A549 (cell line): Measurements from ENCODE around the gene GHR. TPM values are rescaled to one million over a fixed set of nuclear protein-coding genes. Genes with fewer than 3 reads are reported as not detected.
A peak's percentile ranks its signal among the peaks of the same experiment; 100 is the strongest.

ENCODE experiments used
- ATAC-seq, 2 experiments: fragments of 200-7000 bp in 1 of 2; fragments of >200 bp in 1 of 2; cut with Nextera tagmentation in 1 of 2; cut with Tn5 transposase in 1 of 2; 3 replicates each; pipeline versions ENCODE4 v1.8.0 to v1.9.1; 2018 to 2020; ENCODE audit warnings: mild to moderate bottlenecking in 1 of 2, moderate library complexity in 1 of 2
- CTCF ChIA-PET: fragments of 300-600 bp; sonication (Branson Sonifier 250); formaldehyde crosslinking; extraction: SDS; loops from one replicate; lab custom pipeline; 2021; ENCODE audit warnings: antibody characterized with exemption, inconsistent platforms; lab: Yijun Ruan, JAX
- POLR2A ChIA-PET: fragments of 350-600 bp; formaldehyde crosslinking; extraction: SDS; loops from one replicate; lab custom pipeline; 2021; ENCODE audit warnings: antibody characterized with exemption, inconsistent platforms; lab: Yijun Ruan, JAX
- DNase-seq, 2 experiments: peaks; one replicate each; pipeline versions ENCODE4 v3.0.0 to v3.0.0-alpha.2; 2011 to 2016; ENCODE audit warnings: low read depth in 1 of 2, low spot score in 1 of 2
- FAIRE-seq: peaks from 2 replicates; lab custom pipeline; 2011; peaks lifted over from hg19 to GRCh38; lab: Jason Lieb, UNC
- H3K27ac ChIP-seq, 2 experiments: fragments of >200 bp; sonication (Bioruptor Twin); formaldehyde crosslinking; 3 replicates each; pipeline ENCODE4 v1.5.1; 2016 to 2017
- H3K4me1 ChIP-seq: fragments of >200 bp; sonication (Bioruptor Twin); formaldehyde crosslinking; 3 replicates; pipeline ENCODE4 v1.6.1; 2016
- H3K4me2 ChIP-seq: fragments of >200 bp; sonication (Bioruptor Twin); formaldehyde crosslinking; 3 replicates; pipeline ENCODE4 v1.6.1; 2016
- H3K4me3 ChIP-seq: fragments of >200 bp; sonication (Bioruptor Twin); formaldehyde crosslinking; 3 replicates; pipeline ENCODE4 v1.5.1; 2016
- H3K9me3 ChIP-seq: fragments of >200 bp; sonication (Bioruptor Twin); formaldehyde crosslinking; 3 replicates; pipeline ENCODE4 v1.6.1; 2016
- BHLHE40 ChIP-seq: IDR thresholded peaks from 2 replicates; pipeline ENCODE4 v1.6.1; 2012; ENCODE audit warnings: low read depth, low read length, inconsistent platforms
- CBX2 ChIP-seq: fragments of 200-600 bp; sonication (generic); IDR thresholded peaks from 2 replicates; pipeline ENCODE4 v1.6.1; 2016; ENCODE audit warnings: low read depth, mild to moderate bottlenecking, borderline replicate concordance
- CBX8 ChIP-seq: fragments of 200-600 bp; sonication (generic); IDR thresholded peaks from 2 replicates; pipeline ENCODE4 v1.6.1; 2016
- CEBPB ChIP-seq, 2 experiments: fragments of >200 bp in 1 of 2; sonication (Bioruptor Twin) in 1 of 2; formaldehyde crosslinking in 1 of 2; IDR thresholded peaks; 2 replicates each; pipeline ENCODE4 v1.6.1; 2012 to 2016
- E2F6 ChIP-seq: IDR thresholded peaks from 2 replicates; pipeline ENCODE4 v1.6.1; 2012; ENCODE audit warnings: low read depth, borderline replicate concordance
- EHMT2 ChIP-seq: fragments of 200-600 bp; sonication (generic); IDR thresholded peaks from 2 replicates; pipeline ENCODE4 v1.6.1; 2016; ENCODE audit warnings: antibody characterized with exemption, low read depth, mild to moderate bottlenecking, moderate library complexity
- ELK1 ChIP-seq: fragments of 150-350 bp; IDR thresholded peaks from 2 replicates; pipeline ENCODE4 v1.6.1; 2014; ENCODE audit warnings: low read depth, mild to moderate bottlenecking, low read length
- EP300 ChIP-seq, 2 experiments: fragments of >200 bp; sonication (Bioruptor Twin); formaldehyde crosslinking; IDR thresholded peaks; 2 replicates in 1 of 2; 3 replicates in 1 of 2; pipeline ENCODE4 v1.6.1; 2016 to 2017
- ESRRA ChIP-seq: fragments of 150-350 bp; IDR thresholded peaks from 2 replicates; pipeline ENCODE4 v1.6.1; 2014; ENCODE audit warnings: mild to moderate bottlenecking, low read length, borderline replicate concordance
- FOSL2 ChIP-seq, 2 experiments: fragments of 450-650 bp in 1 of 2; fragments of >200 bp in 1 of 2; sonication (Bioruptor Twin) in 1 of 2; formaldehyde crosslinking; IDR thresholded peaks; 2 replicates each; pipeline versions ENCODE4 v1.5.0 to v1.6.1; 2016 to 2020; ENCODE audit warnings: mild to moderate bottlenecking in 1 of 2, moderate library complexity in 1 of 2
- HES2 ChIP-seq: fragments of >200 bp; sonication (Bioruptor Twin); formaldehyde crosslinking; IDR thresholded peaks from 2 replicates; pipeline ENCODE4 v1.6.1; 2016
- HEYL ChIP-seq: fragments of 250-450 bp; sonication (Bioruptor Pico); IDR thresholded peaks from 2 replicates; pipeline ENCODE4 v1.8.0; 2021; ENCODE audit warnings: mild to moderate bottlenecking, moderate library complexity
- HMGXB4 ChIP-seq: fragments of 250-450 bp; sonication (Bioruptor Pico); IDR thresholded peaks from 2 replicates; pipeline ENCODE4 v1.5.0; 2021; ENCODE audit warnings: mild to moderate bottlenecking, moderate library complexity, borderline replicate concordance
- JUN ChIP-seq, 2 experiments: fragments of >200 bp; sonication (Bioruptor Twin); formaldehyde crosslinking; IDR thresholded peaks; 2 replicates in 1 of 2; 3 replicates in 1 of 2; pipeline ENCODE4 v1.6.1; 2016 to 2017
- KDM5A ChIP-seq: fragments of 200-600 bp; sonication (generic); IDR thresholded peaks from 2 replicates; pipeline ENCODE4 v1.6.1; 2016; ENCODE audit warnings: antibody characterized with exemption, mild to moderate bottlenecking
- MAFK ChIP-seq: fragments of 450-650 bp; IDR thresholded peaks from 2 replicates; pipeline ENCODE4 v1.6.1; 2014; ENCODE audit not compliant: partially characterized antibody
- MAX ChIP-seq: IDR thresholded peaks from 2 replicates; pipeline ENCODE4 v1.6.1; 2012
- MYC ChIP-seq: IDR thresholded peaks from 2 replicates; pipeline ENCODE4 v1.6.1; 2012; ENCODE audit warnings: mild to moderate bottlenecking, inconsistent platforms, low read length, improper control_type of control experiment, borderline replicate concordance
- NFE2L2 ChIP-seq: fragments of 150-350 bp; conservative IDR thresholded peaks from 2 replicates; pipeline ENCODE4 v1.6.1; 2014; ENCODE audit warnings: low read length
- NR3C1 ChIP-seq: fragments of >200 bp; sonication (Bioruptor Twin); formaldehyde crosslinking; IDR thresholded peaks from 3 replicates; pipeline ENCODE4 v1.6.1; 2017
- RARB ChIP-seq: fragments of 250-450 bp; sonication (Bioruptor Pico); IDR thresholded peaks from 2 replicates; pipeline ENCODE4 v1.8.0; 2021; ENCODE audit warnings: mild to moderate bottlenecking, moderate library complexity
- RCOR1 ChIP-seq: fragments of 150-350 bp; IDR thresholded peaks from 2 replicates; pipeline ENCODE4 v1.6.1; 2014; ENCODE audit warnings: antibody characterized with exemption, low read length, low read depth
- REST ChIP-seq: fragments of 200-600 bp; sonication (generic); IDR thresholded peaks from 2 replicates; pipeline ENCODE4 v1.6.1; 2016; ENCODE audit warnings: antibody characterized with exemption, mild to moderate bottlenecking, moderate library complexity
- TFCP2L1 ChIP-seq: fragments of 250-450 bp; sonication (Bioruptor Pico); IDR thresholded peaks from 2 replicates; pipeline ENCODE4 v1.5.0; 2021; ENCODE audit warnings: mild to moderate bottlenecking
- USF2 ChIP-seq: fragments of 450-650 bp; IDR thresholded peaks from 2 replicates; pipeline ENCODE4 v1.6.1; 2014; ENCODE audit warnings: antibody characterized with exemption
- ZC3H11A ChIP-seq: fragments of 450-650 bp; IDR thresholded peaks from 2 replicates; pipeline ENCODE4 v1.6.1; 2014; ENCODE audit warnings: antibody characterized with exemption, mild to moderate bottlenecking
- ZSCAN20 ChIP-seq: fragments of 250-450 bp; sonication (Bioruptor Pico); IDR thresholded peaks from 2 replicates; pipeline ENCODE4 v1.8.0; 2022; ENCODE audit warnings: mild to moderate bottlenecking, moderate library complexity
- WGBS: methylation state at CpG from one replicate; pipeline ENCODE4 v1.1.6; 2017; ENCODE audit errors: missing lambda C conversion rate; 5-methylcytosine and 5-hydroxymethylcytosine counted together
- polyA plus RNA-seq, 4 experiments: library from polyadenylated mRNA; depleted of rRNA in 3 of 4; stranded (reverse); fragments of >200 nt; fragmentation: RNase III in 1 of 4; extraction: RNeasy Plus Mini Kit Qiagen cat#74134 plus additional on column Dnase treatment in 1 of 4; gene quantifications; 2 replicates in 3 of 4; 3 replicates in 1 of 4; pipeline ENCODE4 v1.2.3, GENCODE V29; 2011 to 2017

GHR gene
- polyA plus RNA-seq, 2 of the 4 experiments (the other 2 are of a cell fraction): 0.05 TPM; not detected in 1

GRCh38 chr5:42665857-42666256 lies 242.6 kb downstream of the GHR start:
- POLR2A ChIA-PET: no interaction called here
- no peak overlapping the region for H3K27ac ChIP-seq
- no peaks in the 10 kb centered on the region for H3K4me1 ChIP-seq
- no peak overlapping the region for H3K4me2 ChIP-seq
- no peak for FAIRE-seq
- no peaks in the 10 kb centered on the region for H3K9me3 ChIP-seq
- CTCF ChIA-PET: no interaction called here
- TF ChIP-seq MAFK: peak; percentile 60
- no peak for TF ChIP-seq MYC
- no peak overlapping the region for H3K4me3 ChIP-seq
- no peak for ATAC-seq
- 14% methylated on average over 3 of the region's 3 CpGs for WGBS
- DNase-seq: no peak

GRCh38 chr5:42666869-42667268 lies 243.6 kb downstream of the GHR start:
- Histone ChIP-seq H3K9me3 (no peaks in the 10 kb centered on the region), H3K4me2 (no peak overlapping the region), H3K4me3 (no peak overlapping the region), H3K4me1 (no peaks in the 10 kb centered on the region), H3K27ac (no peak overlapping the region)
- ATAC-seq (no peak), FAIRE-seq (no peak), DNase-seq (no peak)
- POLR2A ChIA-PET: no interaction called here
- TF ChIP-seq MAFK (no peak), ZC3H11A (no peak), NR3C1 (no peak), REST (no peak), CEBPB (IDR thresholded peaks at IDR 0.05) (no peak), RCOR1 (no peak), MAX (no peak), USF2 (no peak), HMGXB4 (no peak), TFCP2L1 (CRISPR knock-in tag) (no peak), JUN (IDR thresholded peaks at IDR 0.05) (no peak), KDM5A (no peak), RARB (CRISPR knock-in tag) (no peak), BHLHE40 (no peak), ELK1 (no peak), EP300 (IDR thresholded peaks at IDR 0.05) (no peak)
- CTCF ChIA-PET: interaction anchor here (0.7 to 1.2 kb wide), 2 partner anchors 9 to 101 kb away, joined by 4 to 6 read pairs; no protein-coding TSS in a partner anchor
- WGBS: 2% methylated on average over 3 of the region's 3 CpGs

- no peak for ATAC-seq
- TF ChIP-seq RCOR1 (no peak), ESRRA (no peak), RARB (CRISPR knock-in tag) (no peak), JUN (IDR thresholded peaks at IDR 0.05) (no peak), CEBPB (IDR thresholded peaks at IDR 0.05) (no peak), FOSL2 (IDR thresholded peaks at IDR 0.05) (no peak), FOSL2 (CRISPR knock-in tag; IDR thresholded peaks at IDR 0.05) (no peak), E2F6 (no peak), HEYL (CRISPR knock-in tag) (no peak), NFE2L2 (no peak), HES2 (no peak), CBX2 (no peak), CBX8 (no peak), TFCP2L1 (CRISPR knock-in tag) (no peak), EHMT2 (no peak), ZC3H11A (no peak), ZSCAN20 (CRISPR knock-in tag) (no peak)
These were observed 245.0 kb downstream of the GHR start for GRCh38 chr5:42668254-42668653.

More at GRCh38 chr5:42668254-42668653, 245.0 kb downstream of the GHR start:
- Histone ChIP-seq H3K4me1 (no peaks in the 10 kb centered on the region), H3K4me2 (no peak overlapping the region), H3K9me3 (no peaks in the 10 kb centered on the region), H3K4me3 (no peak overlapping the region), H3K27ac (no peak overlapping the region)
- WGBS: 11% methylated on average over 2 of the region's 2 CpGs
- POLR2A ChIA-PET: no interaction called here
- FAIRE-seq: no peak
- no peak for DNase-seq
- CTCF ChIA-PET: no interaction called here
